NCI-H2107 treated with DMSO at 0.1 percent for 48 hours (cell line): ENCODE measurements around the gene MRPL37.

Experiments
- DNase-seq: peaks from one replicate; lab custom pipeline; 2025; ENCODE audit not compliant: unreplicated experiment; lab: John Stamatoyannopoulos, UW

Gene MRPL37

DNA sequence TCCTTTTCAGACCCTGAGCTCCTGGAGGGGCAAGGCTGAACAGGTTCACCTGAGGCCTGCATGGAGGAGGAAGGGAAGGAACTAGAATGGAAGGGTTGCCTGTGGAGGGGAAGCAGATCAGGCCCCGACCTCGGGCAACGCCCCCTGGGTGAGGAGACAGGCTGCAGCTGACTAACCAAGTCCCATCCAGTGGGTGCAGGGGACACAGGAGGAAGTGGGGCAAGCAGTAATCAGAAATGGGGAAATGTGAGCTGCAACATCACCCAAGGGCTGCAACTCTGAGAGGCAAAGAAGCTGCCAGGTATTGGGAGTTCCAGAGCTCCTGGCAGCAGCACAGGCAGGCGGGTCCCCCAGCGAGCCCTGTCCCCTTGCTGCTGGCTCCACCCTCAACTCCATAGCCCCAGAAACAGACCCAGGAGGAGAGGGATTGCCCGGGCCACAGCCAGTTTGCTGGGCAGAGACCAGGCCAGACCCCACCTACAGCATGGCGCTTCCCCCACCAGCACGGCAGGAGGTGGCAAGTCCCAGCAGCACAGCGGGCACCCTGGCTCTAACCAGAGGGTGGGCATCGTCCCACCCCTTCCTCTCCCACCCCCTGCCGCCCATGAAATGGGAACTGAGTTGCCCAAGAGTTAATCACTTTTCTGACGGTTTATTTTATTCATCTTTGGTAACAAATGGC lies 38.5 kb downstream of the MRPL37 start:
- DNase-seq: no peak

DNA sequence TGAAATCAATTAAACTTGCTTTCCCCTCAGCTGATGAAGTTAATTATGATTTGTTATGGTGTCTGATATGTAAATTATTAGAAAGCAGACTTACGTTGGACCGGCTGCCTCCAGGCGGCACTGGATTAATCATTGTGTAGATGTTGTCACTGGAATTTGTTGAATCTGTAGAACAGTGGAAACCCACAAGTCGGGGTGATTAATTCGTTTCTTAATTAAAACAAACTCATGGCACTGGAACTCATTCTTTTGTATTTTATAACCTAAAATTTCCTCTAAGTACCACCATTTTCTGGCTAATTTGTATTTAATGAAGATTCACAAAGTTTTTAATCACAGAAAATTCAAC lies 39.0 kb downstream of the MRPL37 start:
- DNase-seq: no peak

DNA sequence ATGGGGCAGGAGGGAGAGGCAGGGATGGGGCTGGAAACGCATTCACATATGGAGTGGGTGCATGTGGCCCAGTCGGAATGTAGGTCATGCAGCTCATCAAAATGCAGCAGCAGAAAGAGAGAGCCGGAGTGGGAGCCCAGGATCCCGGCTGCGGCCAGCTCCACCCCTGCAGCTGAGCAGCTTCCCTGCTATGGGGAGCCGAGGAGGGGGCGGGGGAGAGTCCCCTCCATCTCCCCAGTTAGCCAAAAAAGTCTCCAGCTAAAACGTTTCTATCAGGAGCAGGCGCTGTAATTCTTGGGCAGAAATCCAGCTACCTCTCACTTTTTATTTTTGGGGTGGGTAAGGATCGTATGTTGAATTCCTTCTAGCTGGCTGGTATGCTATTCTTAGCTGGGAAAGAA lies 39.7 kb downstream of the MRPL37 start:
- DNase-seq: no peak

DNA sequence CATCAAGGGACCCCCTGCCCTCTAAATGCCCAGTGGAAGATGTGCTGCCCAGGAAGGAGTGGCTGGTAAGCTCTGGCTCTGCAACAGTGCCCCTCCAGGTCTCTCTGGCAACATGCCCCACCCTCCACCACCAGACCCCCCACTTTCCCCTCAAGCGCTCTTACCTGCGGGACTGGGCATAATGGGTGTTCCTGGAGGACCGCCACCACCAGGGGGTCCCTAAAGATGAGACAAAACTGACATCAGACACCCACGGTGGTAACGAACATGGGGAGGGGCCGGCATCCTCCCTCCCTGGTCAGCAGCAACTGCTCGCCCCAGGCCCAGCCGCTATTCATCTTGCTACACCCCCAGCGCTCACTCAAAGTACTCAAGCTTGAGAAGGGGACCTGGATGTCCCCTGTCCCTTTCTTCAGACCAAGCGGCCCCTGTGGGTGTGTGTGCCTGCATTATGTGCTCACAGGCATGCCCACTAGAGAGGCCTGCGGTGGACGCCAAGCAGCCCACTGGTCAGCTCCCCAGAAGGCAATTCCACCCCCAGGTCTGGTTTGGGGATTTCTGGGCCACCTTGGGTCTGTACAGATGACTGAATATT lies 40.9 kb downstream of the MRPL37 start:
- no peak for DNase-seq

DNA sequence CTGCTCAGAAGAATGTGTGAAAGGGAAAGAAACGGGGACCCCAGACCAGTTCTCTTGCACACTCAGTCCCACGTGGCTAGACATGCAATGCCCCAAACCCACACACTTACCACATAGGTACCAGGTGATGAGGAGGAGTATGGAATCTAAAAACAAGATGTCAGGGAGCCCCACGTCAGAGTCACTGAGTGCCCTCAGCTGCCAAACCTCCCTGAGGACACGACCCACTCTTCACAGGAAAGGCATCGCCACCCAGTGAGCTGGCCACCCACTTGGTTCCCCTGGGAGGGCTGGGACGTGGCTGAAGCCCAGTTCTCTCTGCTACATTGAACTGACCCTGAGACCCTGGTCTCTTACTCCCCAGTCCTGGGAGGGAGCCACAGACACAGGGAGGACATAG lies 41.4 kb downstream of the MRPL37 start:
- no peak for DNase-seq

DNA sequence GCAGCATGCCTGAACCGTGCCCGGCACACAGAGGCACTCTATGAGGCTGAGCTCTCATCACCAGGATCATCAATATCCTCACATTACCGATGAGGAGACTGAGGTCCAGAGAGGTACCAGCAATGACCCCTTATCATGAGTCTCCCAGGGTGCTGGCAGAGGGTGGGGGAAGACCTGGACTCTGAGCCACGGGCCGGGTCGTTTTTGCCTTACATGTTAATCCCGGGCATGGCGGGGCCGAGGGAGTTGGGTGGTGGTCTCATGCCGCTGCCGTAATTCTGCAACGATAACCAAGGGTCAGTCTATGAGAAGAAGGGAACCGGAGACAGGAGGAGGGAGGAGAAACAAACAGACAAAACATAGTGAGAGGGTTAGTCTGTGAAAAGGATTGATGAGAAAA lies 43.1 kb downstream of the MRPL37 start:
- DNase-seq: no peak

DNA sequence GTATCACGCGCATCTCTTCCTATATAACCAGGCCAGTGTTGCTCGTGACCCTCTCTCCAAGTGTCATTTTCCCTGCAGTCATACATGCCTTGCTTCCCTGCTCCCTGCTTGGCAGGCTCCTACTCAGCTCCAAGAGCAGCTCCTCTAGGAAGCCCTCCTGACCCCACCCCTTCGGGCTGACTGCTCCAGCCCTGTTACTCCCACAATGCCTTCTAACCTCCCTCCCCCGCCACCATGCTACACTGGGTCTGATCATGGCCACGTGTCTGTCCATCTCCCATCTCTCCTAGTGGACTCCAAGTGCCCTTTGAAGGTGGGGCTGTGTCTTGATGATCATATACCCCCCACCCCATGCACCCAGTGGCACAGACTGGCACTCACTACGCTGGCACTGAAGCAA lies 44.7 kb downstream of the MRPL37 start:
- no peak for DNase-seq

DNA sequence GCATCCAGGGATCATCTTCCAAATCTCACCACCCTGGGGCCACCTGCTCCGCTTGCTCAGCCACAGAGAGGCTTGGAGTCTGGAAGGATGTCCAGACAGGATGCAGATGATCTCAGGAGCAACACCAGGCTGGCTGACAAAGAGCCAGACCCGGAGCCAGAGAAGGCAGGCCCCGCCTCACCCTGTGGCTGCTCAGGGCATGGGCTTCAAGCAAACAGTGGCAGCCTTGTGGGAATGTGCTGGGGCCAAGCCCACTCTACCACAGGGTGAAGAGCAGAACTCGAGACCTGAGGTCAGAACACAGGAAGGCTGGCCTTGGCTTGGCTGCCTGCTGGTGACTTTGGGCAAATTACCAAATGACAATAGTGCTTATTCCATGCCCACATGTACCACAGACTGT lies 45.5 kb downstream of the MRPL37 start:
- no peak for DNase-seq

DNA sequence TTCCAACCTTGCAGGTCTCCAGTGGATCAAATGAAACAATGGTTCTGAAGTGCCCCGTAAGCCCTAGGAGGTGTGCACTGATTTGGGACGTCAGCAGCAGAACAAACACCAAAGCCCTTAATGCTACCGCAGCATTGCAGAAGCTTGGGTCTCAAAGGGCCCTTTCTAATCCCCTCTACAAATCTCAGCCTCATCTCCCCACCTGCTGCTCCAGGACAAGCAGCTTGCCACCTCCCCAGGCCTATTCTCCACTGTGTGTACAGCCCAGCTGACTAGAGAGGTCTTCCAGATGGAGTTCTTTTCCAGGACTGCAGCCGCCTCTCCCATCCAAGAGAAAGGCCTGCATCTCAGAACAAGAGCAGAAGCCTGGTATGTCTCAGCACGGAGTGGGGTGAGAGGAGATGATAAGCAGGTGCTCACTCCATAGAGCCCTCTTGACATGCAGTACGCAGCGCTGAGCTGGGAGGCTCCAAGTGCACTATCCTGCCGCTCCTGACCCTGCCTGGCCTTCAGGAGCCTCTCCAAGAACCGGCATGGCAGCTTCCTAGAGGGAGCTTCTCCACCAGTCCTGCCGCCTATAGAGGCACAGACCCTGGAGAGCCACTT lies 46.3 kb downstream of the MRPL37 start:
- no peak for DNase-seq

DNA sequence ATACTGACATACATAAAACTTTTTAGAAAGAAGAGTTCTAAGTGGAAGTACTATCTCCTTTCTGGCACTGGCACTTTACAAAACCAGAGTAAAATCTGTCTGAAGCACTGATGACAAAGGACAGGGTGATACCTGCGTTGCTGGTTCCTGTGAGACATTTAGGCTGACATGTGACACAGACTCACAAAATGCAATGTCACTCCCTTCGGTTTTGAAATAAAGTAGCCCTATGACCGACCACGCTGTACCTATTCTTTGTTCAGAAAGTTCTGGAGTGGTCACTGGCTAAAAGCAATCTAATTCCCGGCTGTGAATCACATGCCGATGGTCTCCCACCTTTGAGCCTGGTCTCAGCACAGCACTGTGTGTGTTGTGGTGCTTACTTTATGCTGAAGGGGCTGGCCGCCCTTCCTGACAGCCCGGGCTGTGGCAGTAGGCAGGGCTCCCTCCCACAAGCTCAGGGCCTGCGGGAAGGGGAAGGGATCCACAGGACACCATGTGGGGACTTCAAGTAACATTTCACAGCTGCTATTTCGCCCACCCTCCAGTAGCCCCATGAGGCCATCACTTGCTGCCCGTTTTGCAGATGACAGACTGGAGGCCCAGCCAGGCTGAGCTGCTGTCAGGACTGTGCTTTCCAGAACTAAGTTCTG lies 48.0 kb downstream of the MRPL37 start:
- no peak for DNase-seq

DNA sequence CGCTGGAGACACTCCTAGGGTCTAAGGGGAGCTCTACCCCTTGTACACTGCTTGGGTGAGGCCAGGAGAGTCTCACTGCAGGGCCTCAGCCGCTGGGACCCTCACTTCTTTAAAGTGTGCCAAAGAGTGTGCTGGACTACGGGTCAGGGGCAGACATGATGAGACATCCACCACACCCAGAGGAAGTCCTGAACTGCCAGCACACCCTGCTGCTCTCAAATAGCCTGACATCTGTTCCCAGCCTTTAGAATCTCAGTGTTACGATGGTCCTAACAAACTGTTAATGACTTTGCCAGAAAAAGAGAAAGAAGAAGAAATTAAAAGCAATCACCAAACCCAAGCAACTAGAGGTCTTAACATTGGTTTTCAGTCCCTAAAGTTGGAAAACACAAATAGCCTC lies 49.0 kb downstream of the MRPL37 start:
- DNase-seq: no peak

DNA sequence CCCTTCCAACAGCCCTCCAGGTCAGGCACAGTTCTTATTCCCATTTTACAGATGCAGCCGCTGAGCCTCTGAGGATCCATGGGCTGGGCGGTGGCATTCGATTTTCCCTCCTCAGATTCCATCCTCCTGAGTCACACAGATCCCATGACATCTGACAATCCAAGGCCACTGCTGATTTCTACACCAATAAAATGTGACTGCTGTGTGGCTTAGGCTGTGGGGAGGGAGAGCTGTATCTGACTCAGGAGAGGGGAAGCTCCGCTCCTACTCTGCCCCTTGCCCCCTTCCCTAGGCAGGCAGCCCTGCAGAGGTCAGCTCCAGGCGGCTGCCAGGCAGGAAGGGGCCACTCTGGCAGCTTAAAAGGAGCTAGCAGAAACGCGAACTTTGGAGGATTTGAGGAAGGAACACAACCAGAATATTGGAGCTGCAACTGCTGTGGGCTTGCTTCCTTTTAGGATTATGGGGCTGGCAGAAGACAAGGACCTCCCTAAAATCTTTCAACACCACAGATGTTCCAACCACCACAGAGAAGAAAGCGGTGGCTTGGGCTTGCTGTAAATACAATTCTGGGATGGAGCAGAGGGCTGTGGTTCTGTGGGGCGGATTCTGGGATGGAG lies 50.0 kb downstream of the MRPL37 start:
- DNase-seq: no peak

DNA sequence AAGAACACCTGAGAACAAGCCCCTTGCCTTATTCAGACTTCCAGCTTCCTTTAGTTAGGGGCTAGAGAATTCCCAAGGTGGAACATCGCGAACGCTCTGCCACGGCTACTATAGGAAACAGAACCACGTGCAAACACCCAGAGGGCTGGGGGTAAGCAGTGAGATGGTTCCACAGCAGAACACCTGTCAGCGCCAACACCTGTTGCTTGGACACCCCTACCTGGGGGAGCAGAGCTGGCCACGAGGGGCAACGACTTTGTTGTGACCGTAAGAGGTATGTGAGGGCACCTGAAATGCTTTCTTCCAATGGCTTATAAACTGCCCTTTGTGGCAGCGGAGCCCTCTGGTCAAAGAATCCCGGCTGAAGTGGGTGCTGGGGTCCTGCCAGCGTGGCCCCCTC lies 50.7 kb downstream of the MRPL37 start:
- DNase-seq: no peak

DNA sequence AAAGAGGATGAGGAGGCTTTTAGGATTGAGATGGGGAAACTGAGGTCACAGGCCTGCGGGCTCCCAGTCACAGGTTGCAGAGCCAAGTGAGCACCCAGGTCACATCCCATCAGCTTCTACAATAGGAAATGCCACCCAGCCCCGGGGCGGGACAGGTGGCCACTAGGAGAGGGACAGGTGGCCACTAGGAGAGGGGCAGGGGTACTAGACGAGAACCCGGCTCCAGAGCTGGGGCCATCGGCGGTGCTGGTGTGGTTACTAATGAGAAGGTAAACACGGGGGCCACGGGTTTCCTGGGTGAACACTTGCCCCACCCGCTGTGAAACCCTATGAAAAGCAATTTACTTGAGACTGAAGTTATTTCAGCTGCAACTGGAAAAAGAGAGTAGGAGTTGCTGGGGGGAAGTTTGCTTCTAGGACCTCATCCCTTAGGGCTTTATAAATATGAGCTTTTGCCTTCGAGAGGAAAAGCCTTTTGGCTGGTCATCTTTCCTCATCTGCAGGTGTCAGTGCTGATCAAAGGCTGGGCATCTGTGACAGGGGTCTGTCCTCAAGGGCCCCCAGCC lies 52.5 kb downstream of the MRPL37 start:
- DNase-seq: no peak

DNA sequence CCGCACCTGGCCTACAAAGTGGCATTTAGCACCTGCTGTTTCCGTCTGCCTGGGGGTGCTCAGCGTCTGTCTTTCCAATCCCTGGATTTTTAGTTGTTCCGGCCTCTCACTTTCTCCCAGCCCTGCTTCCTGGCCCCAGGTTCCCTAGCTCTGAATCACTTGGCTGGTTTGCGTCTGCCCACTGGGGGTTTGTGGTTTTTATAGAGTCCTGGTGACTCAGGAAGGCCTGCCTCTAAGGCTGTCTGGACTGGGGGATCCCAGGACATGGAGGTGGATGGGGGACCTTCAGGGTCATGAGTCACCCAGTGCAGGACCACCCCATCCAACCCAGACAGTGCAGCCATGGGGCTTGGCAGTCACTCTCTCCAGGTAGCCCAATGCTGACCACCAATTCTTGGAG lies 53.5 kb downstream of the MRPL37 start:
- DNase-seq: peak; percentile 52

DNA sequence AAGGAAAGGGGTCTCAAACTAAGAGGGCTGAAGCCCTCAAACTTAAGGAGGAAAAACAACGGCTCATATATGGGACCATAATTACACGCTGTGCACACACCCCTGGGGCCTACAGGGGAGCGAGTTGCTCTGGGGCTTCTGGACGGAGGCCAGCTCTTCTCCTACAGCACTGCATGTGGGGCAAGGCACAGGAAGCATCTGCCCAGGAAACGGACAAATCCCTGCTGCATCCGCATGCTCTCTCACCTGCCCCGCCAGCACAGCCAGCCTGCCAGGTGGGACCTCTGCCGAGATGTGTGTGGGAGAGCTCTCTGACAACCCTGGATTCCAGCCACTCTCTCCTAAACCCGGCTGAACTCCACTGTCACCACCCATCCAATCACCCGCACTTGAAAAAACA lies 54.1 kb downstream of the MRPL37 start:
- peak; percentile 77 for DNase-seq

DNA sequence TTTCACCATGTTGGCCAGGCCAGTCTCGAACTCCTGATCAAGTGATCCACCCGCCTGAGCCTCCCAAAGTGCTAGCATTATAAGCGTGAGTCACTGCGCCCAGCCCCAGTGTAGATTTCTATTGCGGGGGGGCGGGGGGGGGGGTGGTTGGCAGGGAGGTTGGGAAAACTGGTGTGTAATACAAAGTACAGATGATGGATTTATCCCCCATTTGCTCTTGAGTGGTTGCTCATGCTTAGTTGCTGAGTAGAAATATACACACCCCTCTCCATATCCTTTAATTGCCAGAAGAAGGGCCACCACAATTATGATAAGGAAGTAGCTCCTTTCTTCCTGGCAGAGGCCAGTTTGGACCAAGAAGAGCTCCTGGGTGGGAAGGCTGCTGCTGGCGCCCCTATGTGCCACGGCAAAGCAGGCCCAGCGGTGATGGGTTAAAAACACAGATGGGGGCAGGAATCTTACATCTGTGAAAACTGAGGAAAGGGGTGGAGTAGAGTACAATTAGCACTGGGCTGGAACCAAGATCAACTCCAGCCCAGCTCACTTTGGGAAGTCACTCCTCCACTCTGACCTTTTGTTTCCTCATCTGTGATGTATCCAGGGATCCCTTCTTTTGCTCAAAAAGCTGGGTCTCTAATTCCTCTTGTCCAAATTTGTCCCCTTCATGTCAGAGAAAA lies 55.2 kb downstream of the MRPL37 start:
- no peak for DNase-seq

DNA sequence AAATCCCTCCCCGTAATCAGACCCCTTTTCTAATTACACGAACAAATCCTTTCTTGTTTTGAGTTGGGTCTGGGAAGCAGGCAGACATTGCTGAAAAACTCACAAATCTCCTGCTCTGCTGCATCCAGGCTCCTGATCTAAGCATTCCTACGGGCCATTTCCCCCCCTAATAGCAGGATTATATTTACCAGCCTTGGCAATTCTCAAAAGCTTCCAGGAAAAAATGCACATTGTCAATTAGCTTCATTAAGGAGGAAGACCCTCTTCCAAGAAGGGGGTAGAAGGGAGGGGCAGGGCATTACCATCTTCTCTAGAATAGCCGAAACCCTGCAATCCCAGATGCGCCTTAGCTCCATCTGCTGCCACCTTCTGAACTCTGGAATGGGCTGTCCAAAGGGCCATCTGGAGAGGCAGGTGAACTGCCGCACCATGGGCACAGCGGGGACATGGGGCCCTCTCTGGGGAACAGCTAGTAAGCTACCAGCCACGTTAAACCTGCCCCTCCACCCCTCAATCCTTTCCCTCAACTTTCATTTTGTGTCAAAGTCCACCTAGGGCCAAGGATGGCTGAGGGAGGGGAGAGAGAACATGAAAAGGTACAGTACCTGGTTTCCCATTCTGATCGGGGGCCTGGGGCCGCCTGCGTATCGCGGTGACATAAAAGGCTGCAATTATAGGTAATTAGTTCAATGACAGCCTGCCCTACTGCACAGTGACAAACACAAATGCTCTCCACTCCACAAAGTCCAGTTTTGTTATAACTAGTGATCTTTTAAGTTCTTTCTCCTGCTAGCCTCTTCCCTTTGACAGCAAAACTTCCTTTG lies 56.8 kb downstream of the MRPL37 start:
- no peak for DNase-seq

DNA sequence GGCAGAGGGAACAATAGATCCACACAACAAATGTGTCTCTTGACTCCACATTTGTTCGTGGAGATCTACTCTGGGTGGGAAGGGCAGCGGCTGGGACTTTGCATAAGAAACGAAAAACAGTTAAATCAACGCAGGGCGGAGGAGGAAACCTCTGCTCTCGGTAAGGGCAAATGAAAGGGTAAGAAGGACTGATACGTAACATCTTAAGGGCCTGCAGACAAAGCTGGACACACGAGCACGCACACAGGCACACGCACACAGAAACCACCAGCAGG lies 57.3 kb downstream of the MRPL37 start:
- DNase-seq: no peak

DNA sequence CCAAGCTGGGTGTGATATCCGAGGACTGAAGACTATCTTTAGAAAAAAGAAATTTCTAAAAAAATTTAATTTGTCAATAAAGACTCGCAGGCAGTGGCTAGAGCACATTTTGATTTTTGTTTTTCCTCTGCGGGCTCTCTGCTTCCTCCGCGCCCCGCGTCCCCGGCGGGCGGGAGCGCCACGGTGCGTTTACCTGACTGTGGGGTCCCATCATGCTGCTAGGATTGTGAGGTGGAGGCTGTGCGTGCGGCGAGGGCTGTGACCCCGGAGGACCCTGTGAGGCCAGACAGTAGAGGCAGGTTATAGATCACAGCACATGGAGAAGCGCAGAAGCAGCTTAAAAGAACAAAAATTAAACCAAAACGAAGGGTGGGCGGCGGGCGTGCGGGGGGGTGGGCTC lies 57.9 kb downstream of the MRPL37 start:
- DNase-seq: no peak
